Measurements from ENCODE around the gene P3H1.

GRCh38 chr1:42732126-42732680 is 34.6 kb downstream of the P3H1 start:
- TF ChIP-seq POLR2A (IDR thresholded peaks at IDR 0.05) = no peak
- TF ChIP-seq CTCF (IDR thresholded peaks at IDR 0.05) = no peak

All from right lobe of liver (tissue), 4 donors.